ENCODE results near the gene GADD45G.

GADD45G gene

GRCh38 chr9:89609426-89610006 is 4.7 kb downstream of the GADD45G start:
- Histone ChIP-seq H3K36me3 (ENCODE audit: control insufficient read depth in 1 of 2, insufficient read depth in 2 of 2, low read length in 2 of 2) (no peaks in the 10 kb centered on the region), H3K4me1 (ENCODE audit: control insufficient read depth in 1 of 2, insufficient read depth in 2 of 2, low read length in 2 of 2) (peaks cover 13 to 25% of the 10 kb centered on the region in 2 donors), H3K9me3 (ENCODE audit: control insufficient read depth in 1 of 2, low read length in 2 of 2) (no peaks in the 10 kb centered on the region), H3K27me3 (ENCODE audit: control insufficient read depth in 1 of 2, insufficient read depth in 2 of 2, low read length in 2 of 2) (no peaks in the 10 kb centered on the region), H3K4me3 (ENCODE audit: low read depth in 1 of 2, low read length in 2 of 2) (no peak overlapping the region), H3K27ac (ENCODE audit: low read depth, low read length) (no peak overlapping the region), H3K9ac (ENCODE audit: low read depth in 1 of 2, low read length in 2 of 2) (no peak overlapping the region)

DNA sequence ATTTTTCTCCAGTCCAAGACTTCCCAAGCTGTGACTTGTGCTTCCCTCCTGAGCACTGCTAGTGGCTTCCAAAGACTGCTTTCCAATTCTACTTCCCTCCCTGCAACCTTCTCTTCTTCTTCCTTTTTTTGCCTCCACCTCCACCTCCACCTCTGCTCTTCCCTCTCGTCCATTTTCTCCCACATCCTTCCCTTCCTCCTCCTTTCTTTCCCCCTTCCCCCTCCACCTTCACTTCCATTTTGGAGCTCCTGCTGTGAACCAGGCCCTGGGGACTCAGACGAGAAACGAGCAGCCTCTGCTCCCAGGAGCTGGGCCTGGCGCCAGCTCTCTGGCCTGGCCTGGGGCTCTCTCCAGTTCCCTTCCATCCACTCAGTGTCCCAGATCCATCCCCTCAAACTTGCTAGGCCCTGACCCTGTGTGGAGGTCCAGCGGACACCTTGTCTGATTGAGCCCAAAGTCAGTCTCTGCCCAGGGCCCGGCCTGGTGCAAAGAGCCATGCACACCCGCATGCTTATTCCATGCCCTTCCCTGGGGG is 5.6 kb downstream of the GADD45G start:
- Histone ChIP-seq H3K9me3 (ENCODE audit: control insufficient read depth in 1 of 2, low read length in 2 of 2) (no peaks in the 10 kb centered on the region), H3K9ac (ENCODE audit: low read depth in 1 of 2, low read length in 2 of 2) (no peak overlapping the region), H3K27me3 (ENCODE audit: control insufficient read depth in 1 of 2, insufficient read depth in 2 of 2, low read length in 2 of 2) (no peaks in the 10 kb centered on the region), H3K4me3 (ENCODE audit: low read depth in 1 of 2, low read length in 2 of 2) (no peak overlapping the region), H3K4me1 (ENCODE audit: control insufficient read depth in 1 of 2, insufficient read depth in 2 of 2, low read length in 2 of 2) (peaks cover 13 to 19% of the 10 kb centered on the region in 2 donors), H3K36me3 (ENCODE audit: control insufficient read depth in 1 of 2, insufficient read depth in 2 of 2, low read length in 2 of 2) (no peaks in the 10 kb centered on the region), H3K27ac (ENCODE audit: low read depth, low read length) (no peak overlapping the region)

GRCh38 chr9:89611425-89611824 is 6.6 kb downstream of the GADD45G start:
- Histone ChIP-seq H3K27ac (ENCODE audit: low read depth, low read length) (no peak overlapping the region), H3K4me3 (ENCODE audit: low read depth in 1 of 2, low read length in 2 of 2) (no peak overlapping the region), H3K27me3 (ENCODE audit: control insufficient read depth in 1 of 2, insufficient read depth in 2 of 2, low read length in 2 of 2) (no peaks in the 10 kb centered on the region), H3K36me3 (ENCODE audit: control insufficient read depth in 1 of 2, insufficient read depth in 2 of 2, low read length in 2 of 2) (no peaks in the 10 kb centered on the region), H3K9me3 (ENCODE audit: control insufficient read depth in 1 of 2, low read length in 2 of 2) (no peaks in the 10 kb centered on the region), H3K9ac (ENCODE audit: low read depth in 1 of 2, low read length in 2 of 2) (no peak overlapping the region), H3K4me1 (ENCODE audit: control insufficient read depth in 1 of 2, insufficient read depth in 2 of 2, low read length in 2 of 2) (peaks cover 12 to 14% of the 10 kb centered on the region in 2 donors)

DNA sequence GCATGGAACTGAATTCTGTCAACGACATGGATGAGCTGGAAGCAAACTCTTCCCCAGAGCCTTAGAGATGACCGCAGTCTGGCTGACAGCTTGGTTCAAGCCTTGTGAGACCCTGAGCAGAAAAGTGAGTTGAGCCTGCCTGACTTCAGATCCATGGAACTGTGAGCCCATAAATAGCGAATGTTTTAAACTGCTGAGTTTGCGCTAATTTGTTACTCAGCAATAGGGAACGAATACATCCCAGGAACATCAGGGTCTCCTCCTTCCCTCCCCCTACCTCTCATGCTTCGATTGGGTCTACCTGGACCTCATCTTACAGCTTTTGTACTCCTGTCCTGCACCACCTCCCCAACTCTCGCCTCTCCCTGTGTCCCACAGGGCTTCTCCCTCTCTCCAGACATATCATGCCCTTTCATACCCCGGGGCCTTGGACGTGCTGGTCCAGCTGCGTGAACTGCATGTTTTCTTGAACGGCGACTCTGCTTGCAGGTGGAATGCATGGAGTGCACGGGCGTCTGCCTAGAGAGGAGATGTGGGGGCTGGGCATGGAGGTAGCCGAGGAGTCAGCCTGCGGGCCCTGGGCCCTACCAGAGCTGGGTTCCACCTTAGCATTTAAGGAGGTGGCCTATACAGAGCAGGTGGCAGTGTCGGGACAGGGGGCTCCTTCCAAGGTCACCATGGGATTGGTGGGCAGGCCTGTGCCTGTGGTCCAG is 7.9 kb downstream of the GADD45G start:
- peaks cover 0 to under 1% of the 10 kb centered on the region in 2 donors for H3K4me1 ChIP-seq (ENCODE audit: control insufficient read depth in 1 of 2, insufficient read depth in 2 of 2, low read length in 2 of 2)
- no peaks in the 10 kb centered on the region for H3K36me3 ChIP-seq (ENCODE audit: control insufficient read depth in 1 of 2, insufficient read depth in 2 of 2, low read length in 2 of 2)
- no peak overlapping the region for H3K27ac ChIP-seq (ENCODE audit: low read depth, low read length)
- no peak overlapping the region for H3K4me3 ChIP-seq (ENCODE audit: low read depth in 1 of 2, low read length in 2 of 2)
- no peak overlapping the region for H3K9ac ChIP-seq (ENCODE audit: low read depth in 1 of 2, low read length in 2 of 2)
- no peaks in the 10 kb centered on the region for H3K27me3 ChIP-seq (ENCODE audit: control insufficient read depth in 1 of 2, insufficient read depth in 2 of 2, low read length in 2 of 2)
- H3K9me3 ChIP-seq (ENCODE audit: control insufficient read depth in 1 of 2, low read length in 2 of 2): no peaks in the 10 kb centered on the region

DNA sequence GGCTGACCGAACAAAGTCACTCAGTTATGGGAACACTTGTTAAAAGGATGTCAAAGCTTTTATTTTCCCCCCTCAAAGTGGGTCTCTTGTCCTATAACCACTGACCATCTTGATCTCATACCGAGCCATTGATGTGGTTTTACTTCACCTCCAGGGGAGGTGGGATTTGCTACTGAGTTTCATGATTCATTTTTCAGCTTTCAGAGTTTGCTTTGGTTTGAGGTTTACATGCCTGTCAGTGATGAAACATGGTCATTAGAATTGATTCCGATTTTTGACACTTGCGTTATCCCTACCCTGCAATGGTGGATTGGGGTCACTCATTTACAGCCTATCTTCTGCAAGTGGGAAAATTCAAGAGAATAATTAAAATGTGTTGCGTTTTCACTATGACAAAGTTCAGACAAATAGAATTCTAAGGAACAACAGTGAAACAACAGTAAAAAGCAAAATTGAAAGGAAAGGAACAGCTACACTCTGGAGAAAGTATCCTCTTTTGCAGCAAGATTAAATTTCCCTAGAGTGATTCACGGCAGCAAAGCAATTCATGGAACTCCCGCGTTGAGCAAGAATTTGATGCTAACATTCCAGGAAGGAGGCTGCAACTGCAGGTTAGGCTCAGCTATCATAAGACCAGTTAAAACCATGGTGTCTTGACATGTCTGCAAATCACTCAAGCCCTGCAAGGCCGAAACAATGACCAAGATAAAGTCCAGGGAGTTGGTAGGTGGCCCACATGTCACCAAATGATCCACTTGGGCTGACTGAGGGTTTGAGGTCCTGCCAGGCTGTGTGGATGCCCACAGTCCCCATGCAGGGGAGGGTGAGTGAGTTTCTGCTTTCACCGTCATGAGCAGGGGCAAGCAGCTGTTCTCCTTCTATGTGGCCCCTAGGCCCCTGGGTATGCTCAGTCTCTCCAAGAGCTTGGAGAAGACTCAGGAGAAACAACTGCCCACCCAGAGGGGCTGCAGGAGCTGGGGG is 9.4 kb downstream of the GADD45G start:
- Histone ChIP-seq H3K27me3 (ENCODE audit: control insufficient read depth in 1 of 2, insufficient read depth in 2 of 2, low read length in 2 of 2) (no peaks in the 10 kb centered on the region), H3K4me1 (ENCODE audit: control insufficient read depth in 1 of 2, insufficient read depth in 2 of 2, low read length in 2 of 2) (no peaks in the 10 kb centered on the region), H3K36me3 (ENCODE audit: control insufficient read depth in 1 of 2, insufficient read depth in 2 of 2, low read length in 2 of 2) (no peaks in the 10 kb centered on the region), H3K9ac (ENCODE audit: low read depth in 1 of 2, low read length in 2 of 2) (no peak overlapping the region), H3K4me3 (ENCODE audit: low read depth in 1 of 2, low read length in 2 of 2) (no peak overlapping the region), H3K9me3 (ENCODE audit: control insufficient read depth in 1 of 2, low read length in 2 of 2) (no peaks in the 10 kb centered on the region), H3K27ac (ENCODE audit: low read depth, low read length) (no peak overlapping the region)

GRCh38 chr9:89615661-89616060 is 10.8 kb downstream of the GADD45G start:
- Histone ChIP-seq H3K9me3 (ENCODE audit: control insufficient read depth in 1 of 2, low read length in 2 of 2) (no peaks in the 10 kb centered on the region), H3K9ac (ENCODE audit: low read depth in 1 of 2, low read length in 2 of 2) (no peak overlapping the region), H3K4me3 (ENCODE audit: low read depth in 1 of 2, low read length in 2 of 2) (no peak overlapping the region), H3K4me1 (ENCODE audit: control insufficient read depth in 1 of 2, insufficient read depth in 2 of 2, low read length in 2 of 2) (no peaks in the 10 kb centered on the region), H3K27ac (ENCODE audit: low read depth, low read length) (no peak overlapping the region), H3K27me3 (ENCODE audit: control insufficient read depth in 1 of 2, insufficient read depth in 2 of 2, low read length in 2 of 2) (no peaks in the 10 kb centered on the region), H3K36me3 (ENCODE audit: control insufficient read depth in 1 of 2, insufficient read depth in 2 of 2, low read length in 2 of 2) (no peaks in the 10 kb centered on the region)

DNA sequence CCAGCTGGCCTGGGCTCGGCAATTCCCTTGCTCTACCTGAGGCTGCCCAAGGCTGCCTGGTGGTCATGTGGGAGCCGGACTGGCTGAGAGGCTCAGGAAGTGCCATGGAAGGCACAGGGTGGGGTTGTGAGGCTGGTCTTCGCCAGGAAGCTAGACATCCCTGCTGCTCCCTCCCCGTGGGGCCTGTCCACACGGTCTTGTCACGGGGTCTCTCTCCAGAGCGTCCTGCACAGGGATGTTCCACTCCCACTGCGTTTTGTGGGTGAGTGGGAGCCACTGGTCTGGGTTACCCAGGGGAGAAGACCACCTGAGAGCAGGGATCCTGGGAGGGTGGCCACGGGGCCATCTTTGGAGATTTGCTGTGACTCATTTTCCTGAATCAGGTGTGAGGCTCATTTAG is 11.6 kb downstream of the GADD45G start:
- Histone ChIP-seq H3K4me3 (ENCODE audit: low read depth in 1 of 2, low read length in 2 of 2) (no peak overlapping the region), H3K36me3 (ENCODE audit: control insufficient read depth in 1 of 2, insufficient read depth in 2 of 2, low read length in 2 of 2) (no peaks in the 10 kb centered on the region), H3K4me1 (ENCODE audit: control insufficient read depth in 1 of 2, insufficient read depth in 2 of 2, low read length in 2 of 2) (no peaks in the 10 kb centered on the region), H3K9ac (ENCODE audit: low read depth in 1 of 2, low read length in 2 of 2) (no peak overlapping the region), H3K9me3 (ENCODE audit: control insufficient read depth in 1 of 2, low read length in 2 of 2) (no peaks in the 10 kb centered on the region), H3K27ac (ENCODE audit: low read depth, low read length) (no peak overlapping the region), H3K27me3 (ENCODE audit: control insufficient read depth in 1 of 2, insufficient read depth in 2 of 2, low read length in 2 of 2) (no peaks in the 10 kb centered on the region)

DNA sequence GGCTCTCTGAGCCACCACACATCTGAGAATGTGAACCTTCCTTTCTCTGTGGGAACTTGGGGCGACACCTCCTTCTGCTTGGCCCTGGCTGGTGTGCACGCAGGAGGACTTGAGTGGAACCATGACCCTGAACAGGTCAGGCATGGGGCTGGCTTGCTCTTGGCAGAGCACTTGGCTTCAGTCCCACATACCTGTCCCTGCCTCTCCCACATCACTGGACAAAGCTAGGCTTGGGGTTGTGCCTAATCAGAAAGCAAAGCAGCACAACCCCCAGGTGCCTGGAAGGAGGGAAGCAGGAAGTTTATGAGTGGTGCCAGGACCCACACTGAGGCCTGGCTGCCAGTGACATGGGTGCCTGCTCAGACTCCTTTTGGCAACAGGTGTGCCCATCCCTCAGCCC is 13.2 kb downstream of the GADD45G start:
- Histone ChIP-seq H3K4me3 (ENCODE audit: low read depth in 1 of 2, low read length in 2 of 2) (no peak overlapping the region), H3K9me3 (ENCODE audit: control insufficient read depth in 1 of 2, low read length in 2 of 2) (no peaks in the 10 kb centered on the region), H3K27ac (ENCODE audit: low read depth, low read length) (no peak overlapping the region), H3K4me1 (ENCODE audit: control insufficient read depth in 1 of 2, insufficient read depth in 2 of 2, low read length in 2 of 2) (peaks cover 0 to 6% of the 10 kb centered on the region in 2 donors), H3K27me3 (ENCODE audit: control insufficient read depth in 1 of 2, insufficient read depth in 2 of 2, low read length in 2 of 2) (no peaks in the 10 kb centered on the region), H3K9ac (ENCODE audit: low read depth in 1 of 2, low read length in 2 of 2) (no peak overlapping the region), H3K36me3 (ENCODE audit: control insufficient read depth in 1 of 2, insufficient read depth in 2 of 2, low read length in 2 of 2) (no peaks in the 10 kb centered on the region)

DNA sequence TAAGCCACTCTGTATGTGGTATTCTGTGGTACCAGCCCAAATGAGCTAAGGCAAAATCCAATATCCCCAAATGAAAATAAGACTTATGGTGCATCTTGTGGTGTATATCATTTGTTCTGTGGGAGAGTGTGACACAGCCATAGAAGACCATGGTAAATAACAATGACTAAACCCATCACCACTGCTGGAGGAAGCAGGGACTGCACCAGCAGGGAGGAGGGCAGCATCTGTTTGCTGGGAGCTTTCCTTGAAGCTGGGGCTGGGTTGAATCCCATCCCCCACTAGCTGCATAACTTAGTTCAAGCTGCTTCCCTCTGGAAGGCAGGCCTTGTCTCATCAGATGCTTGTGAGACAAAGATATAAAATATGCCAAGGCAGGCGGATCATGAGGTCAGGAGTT is 14.2 kb downstream of the GADD45G start:
- H3K4me3 ChIP-seq (ENCODE audit: low read depth in 1 of 2, low read length in 2 of 2): no peak overlapping the region
- H3K27me3 ChIP-seq (ENCODE audit: control insufficient read depth in 1 of 2, insufficient read depth in 2 of 2, low read length in 2 of 2): no peaks in the 10 kb centered on the region

More for the DNA sequence above, 14.2 kb downstream of the GADD45G start:
- Histone ChIP-seq H3K4me1 (ENCODE audit: control insufficient read depth in 1 of 2, insufficient read depth in 2 of 2, low read length in 2 of 2) (peaks cover 0 to 10% of the 10 kb centered on the region in 2 donors), H3K36me3 (ENCODE audit: control insufficient read depth in 1 of 2, insufficient read depth in 2 of 2, low read length in 2 of 2) (no peaks in the 10 kb centered on the region), H3K9ac (ENCODE audit: low read depth in 1 of 2, low read length in 2 of 2) (no peak overlapping the region), H3K27ac (ENCODE audit: low read depth, low read length) (no peak overlapping the region), H3K9me3 (ENCODE audit: control insufficient read depth in 1 of 2, low read length in 2 of 2) (no peaks in the 10 kb centered on the region)

Measured in duodenal mucosa (tissue), 2 donors.